H9 (cell line): Measurements from ENCODE around the gene MINAR1. TPM values are rescaled to one million over a fixed set of nuclear protein-coding genes. Genes with fewer than 3 reads are reported as not detected.

Experiments used
- DNase-seq: peaks from one replicate; pipeline ENCODE4 v3.0.0-alpha.2; 2017
- H2AFZ ChIP-seq: one replicate; pipeline ENCODE4 v1.6.1; 2013; ENCODE audit warnings: mild to moderate bottlenecking, low read length, control low read depth, moderate library complexity
- H2AK5ac ChIP-seq: 2 replicates; pipeline ENCODE4 v1.6.1; 2013; ENCODE audit warnings: low read length, control low read depth, mixed read lengths; ENCODE audit not compliant: insufficient read length
- H2BK120ac ChIP-seq: one replicate; pipeline ENCODE4 v1.6.1; 2013; ENCODE audit warnings: low read depth, mild to moderate bottlenecking, low read length, control low read depth, inconsistent platforms; ENCODE audit not compliant: poor library complexity, severe bottlenecking
- H2BK12ac ChIP-seq: 2 replicates; pipeline ENCODE4 v1.6.1; 2013; ENCODE audit warnings: low read length, control low read depth, mixed read lengths, low read depth; ENCODE audit not compliant: insufficient read length
- H2BK15ac ChIP-seq: 2 replicates; pipeline ENCODE4 v1.6.1; 2013; ENCODE audit warnings: low read depth, low read length, control low read depth
- H2BK20ac ChIP-seq: one replicate; pipeline ENCODE4 v1.6.1; 2013; ENCODE audit warnings: low read depth, mild to moderate bottlenecking, low read length, control low read depth, inconsistent platforms; ENCODE audit not compliant: poor library complexity, severe bottlenecking
- H2BK5ac ChIP-seq: 2 replicates; pipeline ENCODE4 v1.6.1; 2013; ENCODE audit warnings: low read length, control low read depth, mixed read lengths; ENCODE audit not compliant: insufficient read length
- H3K14ac ChIP-seq: 2 replicates; pipeline ENCODE4 v1.6.1; 2013; ENCODE audit warnings: low read length, control low read depth; ENCODE audit not compliant: insufficient read depth
- H3K18ac ChIP-seq: 2 replicates; pipeline ENCODE4 v1.6.1; 2013; ENCODE audit warnings: low read depth, mild to moderate bottlenecking, mixed read lengths, low read length, control low read depth; ENCODE audit not compliant: insufficient read length
- H3K23ac ChIP-seq: 2 replicates; pipeline ENCODE4 v1.6.1; 2013; ENCODE audit warnings: low read length, control low read depth, mixed read lengths, low read depth; ENCODE audit not compliant: insufficient read length
- H3K23me2 ChIP-seq: 2 replicates; pipeline ENCODE4 v1.6.1; 2013; ENCODE audit warnings: low read depth, mild to moderate bottlenecking, mixed read lengths, low read length, control low read depth; ENCODE audit not compliant: insufficient read length, poor library complexity, severe bottlenecking
- H3K27ac ChIP-seq: 2 replicates; pipeline ENCODE4 v1.5.1; 2013; ENCODE audit warnings: low read length, control low read depth, mixed read lengths, low read depth; ENCODE audit not compliant: insufficient read length
- H3K27me3 ChIP-seq: 2 replicates; pipeline ENCODE4 v1.6.1; 2013; ENCODE audit warnings: low read length, control low read depth, inconsistent platforms; ENCODE audit not compliant: insufficient read depth
- H3K4ac ChIP-seq: 2 replicates; pipeline ENCODE4 v1.6.1; 2013; ENCODE audit warnings: low read depth, mild to moderate bottlenecking, control low read depth, inconsistent platforms, low read length, moderate library complexity
- H3K4me1 ChIP-seq: 2 replicates; pipeline ENCODE4 v1.6.1; 2013; ENCODE audit warnings: low read length, control low read depth, inconsistent platforms; ENCODE audit not compliant: insufficient read depth
- H3K4me2 ChIP-seq: 2 replicates; pipeline ENCODE4 v1.6.1; 2013; ENCODE audit warnings: low read length, control low read depth, mixed read lengths; ENCODE audit not compliant: insufficient read length, insufficient read depth
- H3K56ac ChIP-seq: 2 replicates; pipeline ENCODE4 v1.6.1; 2013; ENCODE audit warnings: low read depth, mild to moderate bottlenecking, mixed read lengths, low read length, control low read depth; ENCODE audit not compliant: insufficient read length
- H3K79me1 ChIP-seq: 2 replicates; pipeline ENCODE4 v1.6.1; 2013; ENCODE audit warnings: low read depth, mild to moderate bottlenecking, moderate library complexity, low read length, control low read depth, inconsistent platforms; ENCODE audit not compliant: insufficient read depth, poor library complexity, severe bottlenecking
- H3K79me2 ChIP-seq: 2 replicates; pipeline ENCODE4 v1.6.1; 2013; ENCODE audit warnings: low read length, control low read depth, inconsistent platforms; ENCODE audit not compliant: insufficient read depth
- H3K9ac ChIP-seq: 2 replicates; pipeline ENCODE4 v1.6.1; 2013; ENCODE audit warnings: low read length, control low read depth, mixed read lengths; ENCODE audit not compliant: insufficient read length; ENCODE audit errors: extremely low read depth
- H3K9me3 ChIP-seq: one replicate; pipeline ENCODE4 v1.6.1; 2013; ENCODE audit warnings: low read depth, low read length, inconsistent platforms; ENCODE audit not compliant: control insufficient read depth
- H3T11ph ChIP-seq: one replicate; pipeline ENCODE4 v1.6.1; 2013; ENCODE audit warnings: mild to moderate bottlenecking, low read length, control low read depth, inconsistent platforms
- H4K20me1 ChIP-seq: one replicate; pipeline ENCODE4 v1.6.1; 2013; ENCODE audit not compliant: control insufficient read depth, insufficient read length, insufficient read depth
- H4K5ac ChIP-seq: 2 replicates; pipeline ENCODE4 v1.6.1; 2013; ENCODE audit warnings: low read depth, mild to moderate bottlenecking, mixed read lengths, low read length, control low read depth; ENCODE audit not compliant: insufficient read length
- H4K8ac ChIP-seq: replicated peaks from 2 replicates; pipeline ENCODE4 v1.6.1; 2013; ENCODE audit warnings: low read length, control low read depth, mixed read lengths, low read depth; ENCODE audit not compliant: insufficient read length
- H4K91ac ChIP-seq: 2 replicates; pipeline ENCODE4 v1.6.1; 2013; ENCODE audit warnings: low read depth, mild to moderate bottlenecking, moderate library complexity, mixed read lengths, low read length, control low read depth; ENCODE audit not compliant: insufficient read length
- H3K27ac Mint-ChIP-seq, 3 experiments: 2 replicates in 2 of 3; 3 replicates in 1 of 3; pipeline ENCODE4 v1.8.0; 2020 to 2021; ENCODE audit warnings: mixed read lengths in 3 of 3, mild to moderate bottlenecking in 1 of 3, moderate library complexity in 1 of 3
- H3K27me3 Mint-ChIP-seq: 2 replicates; pipeline ENCODE4 v1.8.0; 2021; ENCODE audit warnings: low read depth, mild to moderate bottlenecking, moderate library complexity, mixed read lengths
- H3K36me3 Mint-ChIP-seq, 3 experiments: 2 replicates in 2 of 3; 3 replicates in 1 of 3; pipeline ENCODE4 v1.8.0; 2020 to 2021; ENCODE audit warnings: low read depth in 3 of 3, mixed read lengths in 3 of 3; ENCODE audit not compliant: insufficient read depth in 1 of 3
- H3K4me1 Mint-ChIP-seq, 2 experiments: 2 replicates each; pipeline ENCODE4 v1.8.0; 2020; ENCODE audit warnings: mixed read lengths in 2 of 2
- H3K4me3 Mint-ChIP-seq, 2 experiments: 2 replicates in 1 of 2; 3 replicates in 1 of 2; pipeline ENCODE4 v1.8.0; 2020 to 2021; ENCODE audit warnings: mild to moderate bottlenecking in 2 of 2, mixed read lengths in 2 of 2, moderate library complexity in 1 of 2
- H3K9me3 Mint-ChIP-seq, 2 experiments: 2 replicates in 1 of 2; 3 replicates in 1 of 2; pipeline ENCODE4 v1.8.0; 2020; ENCODE audit warnings: mild to moderate bottlenecking in 2 of 2, mixed read lengths in 2 of 2, moderate library complexity in 1 of 2
- WGBS: extraction: QIAGEN DNeasy Blood & Tissue Kit; methylation state at CpG from one replicate; pipeline ENCODE4 v1.1.7; 2013; ENCODE audit warnings: missing lambda C conversion rate, low lambda C conversion rate, mixed read lengths; ENCODE audit not compliant: insufficient read length; ENCODE audit errors: extremely low coverage; 5-methylcytosine and 5-hydroxymethylcytosine counted together
- total RNA-seq: library from RNA; stranded (reverse); gene quantifications from 2 replicates; pipeline ENCODE4 v1.2.1, GENCODE V29; 2021
- TF ChIP-seq, protein P1 (sequence below): fragments of 200-600 bp; sonication (generic); conservative IDR thresholded peaks from 3 replicates; pipeline ENCODE4 v1.8.0; 2021; ENCODE audit warnings: antibody characterized with exemption, mild to moderate bottlenecking

MINAR1 gene
- total RNA-seq, 1 experiment from 2014 or later, result 0.74 TPM

DNA sequence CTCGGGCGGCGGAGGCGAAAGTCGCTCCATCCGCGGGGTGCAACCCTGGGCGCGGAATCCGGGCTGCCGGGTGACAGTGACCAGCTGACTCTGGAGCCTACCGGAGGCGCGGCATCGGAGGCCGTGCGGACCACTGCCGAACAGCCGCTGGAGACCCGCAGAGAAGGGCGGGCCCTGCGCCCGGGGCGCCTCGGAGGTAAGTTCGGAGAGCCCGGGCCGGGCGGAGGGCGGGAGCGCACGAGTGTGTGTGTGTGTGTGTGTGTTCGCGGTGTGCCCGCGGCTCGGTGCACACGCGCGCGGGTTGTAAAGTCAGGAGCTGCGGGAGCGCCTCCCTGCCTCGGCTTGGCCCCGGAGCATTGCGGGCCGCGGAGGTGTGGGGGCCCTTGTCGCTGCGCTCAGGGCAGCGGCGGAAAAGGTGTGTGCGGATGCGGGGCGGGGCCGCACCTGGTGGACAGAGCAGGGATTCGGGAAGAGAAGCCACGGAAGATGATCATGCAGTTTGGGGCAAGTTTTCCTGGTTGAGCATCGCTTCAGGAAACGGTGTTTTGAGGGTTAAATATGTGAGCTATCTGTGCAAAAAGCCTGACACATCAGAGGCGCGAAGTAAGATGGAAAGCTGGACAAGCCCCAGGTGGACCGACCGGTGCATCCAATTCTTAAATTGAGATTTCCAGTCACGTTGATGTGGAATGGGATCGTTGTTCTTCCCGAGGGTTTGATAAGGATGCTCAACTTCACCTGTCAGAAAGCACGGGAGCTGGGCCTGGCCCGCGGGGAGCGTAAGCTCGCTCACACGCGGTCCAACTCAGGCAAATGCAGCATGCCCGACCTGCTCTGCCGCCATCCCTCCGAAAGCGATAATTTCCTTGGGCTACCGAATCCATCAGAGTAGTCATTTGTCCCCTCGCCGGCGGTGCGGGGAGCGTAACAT is 474 bp downstream of the MINAR1 start:
- no peak overlapping the region for H3T11ph ChIP-seq
- no peak overlapping the region for H3K9ac ChIP-seq
- no peak overlapping the region for H2BK5ac ChIP-seq
- H3K27me3 ChIP-seq, result peaks cover 26% of the 10 kb centered on the region
- no peak overlapping the region for H3K4ac ChIP-seq
- H2BK12ac ChIP-seq, result no peak overlapping the region
- no peaks in the 10 kb centered on the region for H3K9me3 ChIP-seq
- Mint-ChIP-seq H3K27me3 (peaks cover 90% of the 10 kb centered on the region), H3K4me1 (peaks cover 30 to 32% of the 10 kb centered on the region in 2 experiments), H3K27ac (no peak overlapping the region; a peak in 1 of 7 replicates), H3K9me3 (no peaks in the 10 kb centered on the region), H3K4me3 (peak overlapping the region; percentile 61 to 79), H3K36me3 (no peaks in the 10 kb centered on the region; a peak in 1 of 7 replicates)
- no peak overlapping the region for H3K56ac ChIP-seq
- peaks cover 24% of the 10 kb centered on the region for H3K23me2 ChIP-seq
- H3K4me1 ChIP-seq, result peaks cover 3% of the 10 kb centered on the region; the same call in 1 of the 2 replicates
- H3K18ac ChIP-seq, result no peak overlapping the region
- TF ChIP-seq, protein P1, sequence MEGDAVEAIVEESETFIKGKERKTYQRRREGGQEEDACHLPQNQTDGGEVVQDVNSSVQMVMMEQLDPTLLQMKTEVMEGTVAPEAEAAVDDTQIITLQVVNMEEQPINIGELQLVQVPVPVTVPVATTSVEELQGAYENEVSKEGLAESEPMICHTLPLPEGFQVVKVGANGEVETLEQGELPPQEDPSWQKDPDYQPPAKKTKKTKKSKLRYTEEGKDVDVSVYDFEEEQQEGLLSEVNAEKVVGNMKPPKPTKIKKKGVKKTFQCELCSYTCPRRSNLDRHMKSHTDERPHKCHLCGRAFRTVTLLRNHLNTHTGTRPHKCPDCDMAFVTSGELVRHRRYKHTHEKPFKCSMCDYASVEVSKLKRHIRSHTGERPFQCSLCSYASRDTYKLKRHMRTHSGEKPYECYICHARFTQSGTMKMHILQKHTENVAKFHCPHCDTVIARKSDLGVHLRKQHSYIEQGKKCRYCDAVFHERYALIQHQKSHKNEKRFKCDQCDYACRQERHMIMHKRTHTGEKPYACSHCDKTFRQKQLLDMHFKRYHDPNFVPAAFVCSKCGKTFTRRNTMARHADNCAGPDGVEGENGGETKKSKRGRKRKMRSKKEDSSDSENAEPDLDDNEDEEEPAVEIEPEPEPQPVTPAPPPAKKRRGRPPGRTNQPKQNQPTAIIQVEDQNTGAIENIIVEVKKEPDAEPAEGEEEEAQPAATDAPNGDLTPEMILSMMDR, result no peak
- no peak overlapping the region for H2BK120ac ChIP-seq
- no peak overlapping the region for H2BK20ac ChIP-seq
- peak; percentile 61 for DNase-seq
- no peak overlapping the region for H2AK5ac ChIP-seq
- no peak overlapping the region for H4K8ac ChIP-seq
- no peak overlapping the region for H3K27ac ChIP-seq
- H3K79me1 ChIP-seq, result no peaks in the 10 kb centered on the region
- H3K23ac ChIP-seq, result no peak overlapping the region
- H3K14ac ChIP-seq, result no peak overlapping the region; the same call in 1 of the 2 replicates
- H4K20me1 ChIP-seq, result no peaks in the 10 kb centered on the region
- H2BK15ac ChIP-seq, result no peak overlapping the region
- no peaks in the 10 kb centered on the region for H3K79me2 ChIP-seq
- WGBS, result no CpG with 5 or more reads among the region's 84 CpGs
- H4K5ac ChIP-seq, result no peak overlapping the region
- H3K4me2 ChIP-seq, result peak overlapping the region; percentile 73
- H2AFZ ChIP-seq, result no peak overlapping the region
- H4K91ac ChIP-seq, result no peak overlapping the region
